PFSK-1 (cell line): Measurements from ENCODE around the gene CNKSR1.

Source experiments
- FOXP2 ChIP-seq: optimal IDR thresholded peaks from 2 replicates; pipeline ENCODE3; 2011; ENCODE audit warnings: borderline replicate concordance, control low read depth, inconsistent platforms; ENCODE audit not compliant: insufficient read depth; ENCODE audit errors: extremely low read length, extremely low read depth
- POLR2AphosphoS5 ChIP-seq: IDR thresholded peaks from 2 replicates; pipeline ENCODE4 v1.6.1; 2012; ENCODE audit warnings: low read depth, mild to moderate bottlenecking, control low read depth, low read length, moderate library complexity
- SIN3A ChIP-seq: IDR thresholded peaks from 2 replicates; pipeline ENCODE4 v1.6.1; 2012; ENCODE audit warnings: mild to moderate bottlenecking, low read length, moderate library complexity, borderline replicate concordance; ENCODE audit not compliant: insufficient read depth
- TAF1 ChIP-seq: IDR thresholded peaks from 2 replicates; pipeline ENCODE4 v1.6.1; 2012; ENCODE audit warnings: low read length, control low read depth, borderline replicate concordance; ENCODE audit not compliant: insufficient read depth
- TF ChIP-seq, protein P1 (sequence below), 2 experiments: IDR thresholded peaks; 2 replicates each; pipeline versions ENCODE4 v1.6.1 to v1.8.0; 2011 to 2012; ENCODE audit warnings: low read depth in 2 of 2, low read length in 2 of 2, control low read depth in 1 of 2, inconsistent platforms in 1 of 2, mild to moderate bottlenecking in 1 of 2, moderate library complexity in 1 of 2; ENCODE audit not compliant: insufficient read depth in 1 of 2

The CNKSR1 gene

DNA sequence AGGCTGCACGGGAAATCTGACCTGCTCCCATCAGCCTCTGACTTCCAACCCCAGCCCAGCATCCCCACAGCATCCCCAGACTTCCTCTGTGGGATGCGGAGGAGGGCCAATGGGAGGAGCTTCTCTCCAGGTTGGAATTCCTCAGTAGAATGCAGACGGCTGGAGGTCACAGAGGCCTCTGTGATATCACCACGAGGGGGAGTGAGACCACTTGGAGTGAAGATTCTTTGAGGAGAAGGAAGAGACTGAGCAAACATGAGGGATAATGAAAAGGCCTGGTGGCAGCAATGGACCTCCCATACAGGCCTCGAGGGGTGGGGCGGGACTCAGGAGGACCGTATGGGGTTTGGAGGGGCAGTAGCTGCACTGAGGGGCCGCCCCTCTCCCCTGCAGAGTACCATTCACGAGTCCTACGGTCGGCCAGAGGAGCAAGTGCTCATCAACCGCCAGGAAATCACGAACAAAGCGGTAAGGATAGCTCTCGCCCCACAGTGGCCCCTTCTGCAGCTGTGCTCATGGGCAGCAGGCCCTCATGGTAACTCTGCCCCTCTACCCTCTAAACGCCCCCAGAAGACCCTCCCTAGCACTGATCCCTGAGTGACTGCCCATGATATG is 13.2 kb downstream of the CNKSR1 start, which contains the start of gene CATSPER4:
CATSPER4 (plus strand) TSS at position 230 of the 615 bp plus-strand sequence; CDS start at position 256, 26 bp downstream.
- no peak for TF ChIP-seq FOXP2
- no peak for TF ChIP-seq POLR2AphosphoS5

DNA sequence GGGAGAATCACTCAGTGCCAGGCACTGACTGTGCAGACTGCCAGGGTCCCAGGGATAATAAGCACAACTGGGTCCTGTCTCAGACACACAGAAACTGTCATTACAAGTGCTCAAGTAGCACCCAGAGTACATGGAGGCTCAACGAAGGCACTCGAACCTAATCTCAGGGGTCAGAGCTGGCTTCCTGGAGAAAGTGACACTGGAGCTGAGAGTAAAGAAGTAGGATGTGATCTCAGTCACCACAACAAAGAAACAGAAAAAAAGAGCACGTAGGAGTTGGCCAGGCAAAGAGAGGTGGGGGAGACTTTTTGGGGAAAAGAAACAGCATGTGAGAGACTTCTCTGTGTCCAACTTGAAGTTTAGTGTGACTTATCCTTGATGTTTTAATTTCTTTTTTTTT is 14.4 kb downstream of the CNKSR1 start:
- no peak for TF ChIP-seq FOXP2
- TF ChIP-seq POLR2AphosphoS5, result no peak
- TF ChIP-seq SIN3A, result no peak
- TF ChIP-seq TAF1, result no peak
- TF ChIP-seq, protein P1, sequence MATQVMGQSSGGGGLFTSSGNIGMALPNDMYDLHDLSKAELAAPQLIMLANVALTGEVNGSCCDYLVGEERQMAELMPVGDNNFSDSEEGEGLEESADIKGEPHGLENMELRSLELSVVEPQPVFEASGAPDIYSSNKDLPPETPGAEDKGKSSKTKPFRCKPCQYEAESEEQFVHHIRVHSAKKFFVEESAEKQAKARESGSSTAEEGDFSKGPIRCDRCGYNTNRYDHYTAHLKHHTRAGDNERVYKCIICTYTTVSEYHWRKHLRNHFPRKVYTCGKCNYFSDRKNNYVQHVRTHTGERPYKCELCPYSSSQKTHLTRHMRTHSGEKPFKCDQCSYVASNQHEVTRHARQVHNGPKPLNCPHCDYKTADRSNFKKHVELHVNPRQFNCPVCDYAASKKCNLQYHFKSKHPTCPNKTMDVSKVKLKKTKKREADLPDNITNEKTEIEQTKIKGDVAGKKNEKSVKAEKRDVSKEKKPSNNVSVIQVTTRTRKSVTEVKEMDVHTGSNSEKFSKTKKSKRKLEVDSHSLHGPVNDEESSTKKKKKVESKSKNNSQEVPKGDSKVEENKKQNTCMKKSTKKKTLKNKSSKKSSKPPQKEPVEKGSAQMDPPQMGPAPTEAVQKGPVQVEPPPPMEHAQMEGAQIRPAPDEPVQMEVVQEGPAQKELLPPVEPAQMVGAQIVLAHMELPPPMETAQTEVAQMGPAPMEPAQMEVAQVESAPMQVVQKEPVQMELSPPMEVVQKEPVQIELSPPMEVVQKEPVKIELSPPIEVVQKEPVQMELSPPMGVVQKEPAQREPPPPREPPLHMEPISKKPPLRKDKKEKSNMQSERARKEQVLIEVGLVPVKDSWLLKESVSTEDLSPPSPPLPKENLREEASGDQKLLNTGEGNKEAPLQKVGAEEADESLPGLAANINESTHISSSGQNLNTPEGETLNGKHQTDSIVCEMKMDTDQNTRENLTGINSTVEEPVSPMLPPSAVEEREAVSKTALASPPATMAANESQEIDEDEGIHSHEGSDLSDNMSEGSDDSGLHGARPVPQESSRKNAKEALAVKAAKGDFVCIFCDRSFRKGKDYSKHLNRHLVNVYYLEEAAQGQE (IDR thresholded peaks at IDR 0.05; ENCODE audit: insufficient read depth in 1 of 2, low read depth in 2 of 2, low read length in 2 of 2), result no peak

DNA sequence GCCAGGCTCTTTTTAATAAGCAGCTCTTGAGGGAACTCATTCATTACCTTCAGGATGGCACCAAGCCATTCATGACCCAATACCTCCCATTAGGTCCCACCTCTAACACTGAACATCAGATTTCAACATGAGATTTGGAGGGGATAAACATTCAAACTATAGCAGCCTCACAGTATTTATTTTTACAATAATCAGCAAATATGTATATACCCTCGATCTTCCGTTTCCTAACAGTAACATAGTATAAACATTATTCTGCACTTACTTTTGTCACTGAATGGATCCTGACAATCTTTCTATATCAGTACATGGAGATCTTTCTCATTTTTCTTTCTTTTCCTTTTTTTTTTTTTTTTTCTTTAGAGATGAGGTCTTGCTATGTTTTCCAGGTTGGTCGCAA is 18.5 kb downstream of the CNKSR1 start:
- TF ChIP-seq FOXP2, result no peak
- TF ChIP-seq SIN3A, result no peak
- TF ChIP-seq POLR2AphosphoS5, result no peak
- TF ChIP-seq, protein P1 (IDR thresholded peaks at IDR 0.05; ENCODE audit: insufficient read depth in 1 of 2, low read depth in 2 of 2, low read length in 2 of 2), result no peak
- TF ChIP-seq TAF1, result no peak

DNA sequence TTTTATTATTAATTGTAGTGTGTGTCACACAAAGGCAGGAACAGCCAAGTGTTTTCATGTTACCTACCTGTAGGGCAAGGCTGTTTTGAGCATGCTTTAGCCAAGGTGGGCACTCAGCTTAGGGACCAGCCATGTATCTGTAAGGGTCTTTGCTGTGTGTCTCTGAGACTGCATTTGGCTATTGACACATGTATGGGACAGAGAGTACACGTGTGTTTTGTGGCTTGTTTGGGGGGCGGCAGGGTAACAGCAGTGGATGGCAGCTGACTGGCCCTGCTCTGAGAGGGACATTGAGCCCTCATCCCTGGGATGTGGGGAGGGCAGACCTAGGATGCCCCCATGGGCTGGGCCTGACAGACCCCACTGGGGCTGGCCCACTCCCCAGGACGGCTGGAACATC is 20.0 kb downstream of the CNKSR1 start:
- no peak for TF ChIP-seq TAF1
- no peak for TF ChIP-seq POLR2AphosphoS5
- TF ChIP-seq SIN3A, result no peak
- TF ChIP-seq FOXP2, result no peak
- TF ChIP-seq, protein P1 (IDR thresholded peaks at IDR 0.05; ENCODE audit: insufficient read depth in 1 of 2, low read depth in 2 of 2, low read length in 2 of 2), result no peak

DNA sequence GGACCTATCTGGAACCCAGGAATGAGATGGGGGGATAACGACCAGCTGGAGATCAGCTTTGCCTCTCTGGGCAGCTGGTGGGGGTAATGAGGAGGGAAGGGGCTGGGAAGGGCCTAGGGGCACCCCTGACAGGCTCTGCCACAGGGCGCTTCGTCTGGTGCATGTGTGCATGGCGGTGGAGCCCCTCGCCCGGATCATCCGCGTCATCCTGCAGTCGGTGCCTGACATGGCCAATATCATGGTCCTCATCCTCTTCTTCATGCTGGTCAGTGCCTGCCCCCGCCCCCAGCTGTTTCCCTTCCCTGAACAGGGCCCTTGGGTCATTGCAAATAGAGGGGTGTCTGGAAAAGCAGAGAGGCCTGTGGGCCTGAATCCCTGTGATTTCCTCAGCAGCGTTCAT is 20.5 kb downstream of the CNKSR1 start:
- TF ChIP-seq SIN3A (no peak), TAF1 (no peak), POLR2AphosphoS5 (no peak), FOXP2 (no peak)
- TF ChIP-seq, protein P1 (IDR thresholded peaks at IDR 0.05; ENCODE audit: insufficient read depth in 1 of 2, low read depth in 2 of 2, low read length in 2 of 2), result no peak
